SH-SY5Y (cell line): Measurements from ENCODE around the gene OXLD1.

Experiments
- GATA2 ChIP-seq: IDR thresholded peaks from 2 replicates; pipeline ENCODE4 v1.6.1; 2011; ENCODE audit warnings: mild to moderate bottlenecking, low read depth, low read length
- GATA3 ChIP-seq: IDR thresholded peaks from 2 replicates; pipeline ENCODE4 v1.6.1; 2011; ENCODE audit warnings: low read depth, mild to moderate bottlenecking, low read length, moderate library complexity

- no peak for TF ChIP-seq GATA3
- no peak for TF ChIP-seq GATA2
Observed at GRCh38 chr17:81638683-81639082, 27.7 kb downstream of the OXLD1 start.
